Dendritic cell treated with granulocyte-macrophage colony-stimulating factor and Interleukin-4, amounts not matched to agents 40 ng/mL and 50 ng/mL, for 4 days (primary cell): Measurements from ENCODE around the gene PLCB4.

Experiments
- H3K27ac Mint-ChIP-seq: one replicate; pipeline ENCODE4 v1.8.0; 2022; ENCODE audit warnings: mild to moderate bottlenecking, mixed read lengths
- H3K27me3 Mint-ChIP-seq: one replicate; pipeline ENCODE4 v1.8.0; 2022; ENCODE audit warnings: mild to moderate bottlenecking, mixed read lengths
- H3K36me3 Mint-ChIP-seq: one replicate; pipeline ENCODE4 v1.8.0; 2022; ENCODE audit warnings: low read depth, mixed read lengths
- H3K4me1 Mint-ChIP-seq: one replicate; pipeline ENCODE4 v1.8.0; 2022; ENCODE audit warnings: low read depth, mixed read lengths
- H3K4me3 Mint-ChIP-seq: one replicate; pipeline ENCODE4 v1.8.0; 2022; ENCODE audit warnings: mild to moderate bottlenecking, moderate library complexity, mixed read lengths
- H3K9me3 Mint-ChIP-seq: one replicate; pipeline ENCODE4 v1.8.0; 2022; ENCODE audit warnings: mixed read lengths
- intact Hi-C: fragments of 100-400 bp; cut with micrococcal nuclease; formaldehyde crosslinking; loops from one replicate; pipeline ENCODE4 v1.15.0; 2022

PLCB4 gene

GRCh38 chr20:9490161-9490560, 421.3 kb downstream of the PLCB4 start:
- Mint-ChIP-seq H3K36me3 (no peaks in the 10 kb centered on the region), H3K4me1 (peaks cover 36% of the 10 kb centered on the region), H3K27ac (no peak overlapping the region), H3K27me3 (peaks cover 32% of the 10 kb centered on the region), H3K9me3 (peaks cover 8% of the 10 kb centered on the region), H3K4me3 (no peak overlapping the region)
- intact Hi-C loops, result no loop called here

- Mint-ChIP-seq H3K4me1 (peaks cover 33% of the 10 kb centered on the region), H3K36me3 (no peaks in the 10 kb centered on the region), H3K4me3 (no peak overlapping the region), H3K27ac (no peak overlapping the region), H3K27me3 (peaks cover 35% of the 10 kb centered on the region), H3K9me3 (peaks cover 13% of the 10 kb centered on the region)
- intact Hi-C loops, result no loop called here
Observed at GRCh38 chr20:9490631-9491030, 421.7 kb downstream of the PLCB4 start.

GRCh38 chr20:9491324-9491723, 422.4 kb downstream of the PLCB4 start:
- intact Hi-C loops, result no loop called here
- peaks cover 37% of the 10 kb centered on the region for H3K27me3 Mint-ChIP-seq
- peaks cover 33% of the 10 kb centered on the region for H3K4me1 Mint-ChIP-seq
- no peak overlapping the region for H3K4me3 Mint-ChIP-seq
- H3K36me3 Mint-ChIP-seq, result no peaks in the 10 kb centered on the region
- H3K9me3 Mint-ChIP-seq, result peaks cover 20% of the 10 kb centered on the region
- H3K27ac Mint-ChIP-seq, result no peak overlapping the region

- intact Hi-C loops, result no loop called here
- no peaks in the 10 kb centered on the region for H3K36me3 Mint-ChIP-seq
- peaks cover 41% of the 10 kb centered on the region for H3K27me3 Mint-ChIP-seq
Observed at GRCh38 chr20:9492067-9492466, 423.2 kb downstream of the PLCB4 start.

GRCh38 chr20:9493803-9494202, 424.9 kb downstream of the PLCB4 start:
- H3K4me1 Mint-ChIP-seq, result peaks cover 32% of the 10 kb centered on the region
- intact Hi-C loops, result no loop called here
- H3K27me3 Mint-ChIP-seq, result peaks cover 46% of the 10 kb centered on the region
- H3K27ac Mint-ChIP-seq, result no peak overlapping the region
- H3K36me3 Mint-ChIP-seq, result no peaks in the 10 kb centered on the region
- H3K4me3 Mint-ChIP-seq, result no peak overlapping the region
- peaks cover 21% of the 10 kb centered on the region for H3K9me3 Mint-ChIP-seq

More at GRCh38 chr20:9492067-9492466, 423.2 kb downstream of the PLCB4 start:
- peaks cover 36% of the 10 kb centered on the region for H3K4me1 Mint-ChIP-seq
- H3K4me3 Mint-ChIP-seq, result no peak overlapping the region
- no peak overlapping the region for H3K27ac Mint-ChIP-seq
- peaks cover 21% of the 10 kb centered on the region for H3K9me3 Mint-ChIP-seq

- intact Hi-C loops, result no loop called here
- peaks cover 21% of the 10 kb centered on the region for H3K9me3 Mint-ChIP-seq
- no peak overlapping the region for H3K27ac Mint-ChIP-seq
Observed at GRCh38 chr20:9495701-9496100, 426.8 kb downstream of the PLCB4 start.

GRCh38 chr20:9496155-9496554, 427.3 kb downstream of the PLCB4 start:
- Mint-ChIP-seq H3K27ac (no peak overlapping the region), H3K9me3 (peaks cover 21% of the 10 kb centered on the region), H3K4me1 (peaks cover 19% of the 10 kb centered on the region), H3K36me3 (no peaks in the 10 kb centered on the region), H3K4me3 (no peak overlapping the region), H3K27me3 (peaks cover 37% of the 10 kb centered on the region)
- intact Hi-C loops, result no loop called here

More at GRCh38 chr20:9495701-9496100, 426.8 kb downstream of the PLCB4 start:
- H3K4me3 Mint-ChIP-seq, result no peak overlapping the region
- H3K36me3 Mint-ChIP-seq, result no peaks in the 10 kb centered on the region
- peaks cover 37% of the 10 kb centered on the region for H3K27me3 Mint-ChIP-seq
- H3K4me1 Mint-ChIP-seq, result peaks cover 23% of the 10 kb centered on the region

- H3K27ac Mint-ChIP-seq, result no peak overlapping the region
- intact Hi-C loops, result no loop called here
- peaks cover 23% of the 10 kb centered on the region for H3K4me1 Mint-ChIP-seq
- no peaks in the 10 kb centered on the region for H3K36me3 Mint-ChIP-seq
- H3K27me3 Mint-ChIP-seq, result peaks cover 39% of the 10 kb centered on the region
- peaks cover 21% of the 10 kb centered on the region for H3K9me3 Mint-ChIP-seq
- H3K4me3 Mint-ChIP-seq, result no peak overlapping the region
Observed at GRCh38 chr20:9498322-9498721, 429.4 kb downstream of the PLCB4 start.

GRCh38 chr20:9499126-9499899, 430.4 kb downstream of the PLCB4 start:
- H3K36me3 Mint-ChIP-seq, result no peaks in the 10 kb centered on the region
- no peak overlapping the region for H3K27ac Mint-ChIP-seq
- H3K4me3 Mint-ChIP-seq, result no peak overlapping the region
- H3K4me1 Mint-ChIP-seq, result peaks cover 33% of the 10 kb centered on the region
- peaks cover 21% of the 10 kb centered on the region for H3K9me3 Mint-ChIP-seq
- peaks cover 36% of the 10 kb centered on the region for H3K27me3 Mint-ChIP-seq
- intact Hi-C loops, result no loop called here

GRCh38 chr20:9500121-9500520, 431.2 kb downstream of the PLCB4 start:
- Mint-ChIP-seq H3K4me1 (peaks cover 34% of the 10 kb centered on the region), H3K4me3 (no peak overlapping the region), H3K36me3 (no peaks in the 10 kb centered on the region), H3K27ac (no peak overlapping the region), H3K9me3 (peaks cover 13% of the 10 kb centered on the region), H3K27me3 (peaks cover 34% of the 10 kb centered on the region)
- intact Hi-C loops, result no loop called here

GRCh38 chr20:9501473-9501872, 432.6 kb downstream of the PLCB4 start:
- H3K4me1 Mint-ChIP-seq, result peaks cover 32% of the 10 kb centered on the region
- H3K27me3 Mint-ChIP-seq, result peaks cover 39% of the 10 kb centered on the region
- no peaks in the 10 kb centered on the region for H3K36me3 Mint-ChIP-seq
- no peak overlapping the region for H3K4me3 Mint-ChIP-seq
- intact Hi-C loops, result no loop called here
- no peak overlapping the region for H3K27ac Mint-ChIP-seq
- H3K9me3 Mint-ChIP-seq, result no peaks in the 10 kb centered on the region

GRCh38 chr20:9503526-9504245, 434.8 kb downstream of the PLCB4 start:
- Mint-ChIP-seq H3K27me3 (peaks cover 51% of the 10 kb centered on the region), H3K36me3 (no peaks in the 10 kb centered on the region), H3K4me1 (peaks cover 49% of the 10 kb centered on the region), H3K4me3 (no peak overlapping the region), H3K27ac (no peak overlapping the region), H3K9me3 (no peaks in the 10 kb centered on the region)
- intact Hi-C loops, result no loop called here

GRCh38 chr20:9506280-9506821, 437.5 kb downstream of the PLCB4 start:
- no peaks in the 10 kb centered on the region for H3K9me3 Mint-ChIP-seq
- H3K4me3 Mint-ChIP-seq, result no peak overlapping the region
- intact Hi-C loops, result no loop called here
- peaks cover 64% of the 10 kb centered on the region for H3K4me1 Mint-ChIP-seq
- no peaks in the 10 kb centered on the region for H3K36me3 Mint-ChIP-seq
- H3K27ac Mint-ChIP-seq, result peak overlapping the region; percentile 23
- peaks cover 72% of the 10 kb centered on the region for H3K27me3 Mint-ChIP-seq

GRCh38 chr20:9506964-9507369, 438.1 kb downstream of the PLCB4 start:
- Mint-ChIP-seq H3K27ac (no peak overlapping the region), H3K4me1 (peaks cover 69% of the 10 kb centered on the region), H3K36me3 (no peaks in the 10 kb centered on the region), H3K4me3 (no peak overlapping the region), H3K9me3 (no peaks in the 10 kb centered on the region), H3K27me3 (peaks cover 77% of the 10 kb centered on the region)
- intact Hi-C loops, result no loop called here
